Parathyroid adenoma (tissue), 2 donors: ENCODE measurements around the gene PRDM16.

Experiments used
- H2AFZ ChIP-seq: fragments of 300-600 bp; sonication (generic); one replicate; pipeline ENCODE4 v1.7.0; 2017; ENCODE audit warnings: antibody characterized with exemption, mild to moderate bottlenecking
- H3K27ac ChIP-seq: fragments of 300-600 bp; sonication (generic); one replicate; pipeline ENCODE4 v1.7.0; 2017
- H3K27me3 ChIP-seq: fragments of 300-600 bp; sonication (generic); one replicate; pipeline ENCODE4 v1.7.0; 2017; ENCODE audit warnings: low read length; ENCODE audit not compliant: control insufficient read depth, insufficient read depth
- H3K36me3 ChIP-seq: fragments of 300-600 bp; sonication (generic); one replicate; pipeline ENCODE4 v1.7.0; 2017; ENCODE audit warnings: low read length; ENCODE audit not compliant: control insufficient read depth, insufficient read depth
- H3K4me1 ChIP-seq: fragments of 300-600 bp; sonication (generic); one replicate; pipeline ENCODE4 v1.7.0; 2017; ENCODE audit warnings: control low read depth
- H3K4me2 ChIP-seq: fragments of 300-600 bp; sonication (generic); one replicate; pipeline ENCODE4 v1.7.0; 2017; ENCODE audit warnings: low read length
- H3K4me3 ChIP-seq: fragments of 300-600 bp; sonication (generic); one replicate; pipeline ENCODE4 v1.7.0; 2017; ENCODE audit warnings: low read depth, low read length
- H3K79me2 ChIP-seq: fragments of 300-600 bp; sonication (generic); one replicate; pipeline ENCODE4 v1.7.0; 2017; ENCODE audit warnings: control low read depth
- H3K9ac ChIP-seq: fragments of 300-600 bp; sonication (generic); one replicate; pipeline ENCODE4 v1.7.0; 2017; ENCODE audit warnings: mild to moderate bottlenecking
- H3K9me3 ChIP-seq: fragments of 300-600 bp; sonication (generic); one replicate; pipeline ENCODE4 v1.7.0; 2017; ENCODE audit warnings: low read length; ENCODE audit not compliant: control insufficient read depth
- CTCF ChIP-seq: fragments of 300-600 bp; sonication (generic); IDR thresholded peaks from one replicate; pipeline ENCODE4 v1.7.0; 2017; ENCODE audit warnings: antibody characterized with exemption, mild to moderate bottlenecking
- donor health status: primary hyperparathyroidism.

Gene PRDM16

GRCh38 chr1:3459051-3459908 lies 390.3 kb downstream of the PRDM16 start:
- Histone ChIP-seq H3K27ac (no peak overlapping the region), H3K4me1 (no peaks in the 10 kb centered on the region)
- no peak for TF ChIP-seq CTCF

GRCh38 chr1:3459940-3460671 lies 391.1 kb downstream of the PRDM16 start:
- no peak overlapping the region for H3K4me3 ChIP-seq
- no peak for TF ChIP-seq CTCF
- no peaks in the 10 kb centered on the region for H3K4me1 ChIP-seq
- no peak overlapping the region for H3K27ac ChIP-seq
- H3K36me3 ChIP-seq: no peaks in the 10 kb centered on the region
- no peak overlapping the region for H3K9ac ChIP-seq
- no peaks in the 10 kb centered on the region for H3K9me3 ChIP-seq
- H2AFZ ChIP-seq: no peak overlapping the region
- H3K4me2 ChIP-seq: no peak overlapping the region
- H3K79me2 ChIP-seq: no peaks in the 10 kb centered on the region
- no peaks in the 10 kb centered on the region for H3K27me3 ChIP-seq

More at GRCh38 chr1:3459051-3459908, 390.3 kb downstream of the PRDM16 start:
- Histone ChIP-seq H3K4me2 (no peak overlapping the region), H3K9me3 (no peaks in the 10 kb centered on the region), H3K79me2 (no peaks in the 10 kb centered on the region), H3K27me3 (no peaks in the 10 kb centered on the region), H3K36me3 (no peaks in the 10 kb centered on the region), H3K4me3 (no peak overlapping the region), H2AFZ (no peak overlapping the region), H3K9ac (no peak overlapping the region)

GRCh38 chr1:3460672-3461131 lies 391.7 kb downstream of the PRDM16 start:
- Histone ChIP-seq H3K36me3 (no peaks in the 10 kb centered on the region), H3K4me3 (no peak overlapping the region), H3K9me3 (no peaks in the 10 kb centered on the region), H3K9ac (no peak overlapping the region), H3K27ac (no peak overlapping the region), H3K27me3 (no peaks in the 10 kb centered on the region), H3K4me1 (no peaks in the 10 kb centered on the region), H2AFZ (no peak overlapping the region), H3K4me2 (no peak overlapping the region), H3K79me2 (no peaks in the 10 kb centered on the region)
- TF ChIP-seq CTCF: no peak

GRCh38 chr1:3461238-3461933 lies 392.4 kb downstream of the PRDM16 start:
- no peaks in the 10 kb centered on the region for H3K27me3 ChIP-seq
- H3K4me1 ChIP-seq: no peaks in the 10 kb centered on the region
- H2AFZ ChIP-seq: no peak overlapping the region
- H3K4me2 ChIP-seq: no peak overlapping the region
- no peak overlapping the region for H3K4me3 ChIP-seq
- no peak overlapping the region for H3K27ac ChIP-seq
- no peak for TF ChIP-seq CTCF
- H3K9me3 ChIP-seq: no peaks in the 10 kb centered on the region
- no peak overlapping the region for H3K9ac ChIP-seq
- H3K36me3 ChIP-seq: no peaks in the 10 kb centered on the region
- H3K79me2 ChIP-seq: no peaks in the 10 kb centered on the region
